ENCODE measurements around the gene SPTBN4.

Gene SPTBN4

GRCh38 chr19:40567750-40568494 lies 101.1 kb downstream of the SPTBN4 start:
- no peak for DNase-seq

- peak; percentile 92 for DNase-seq
These were observed 103.7 kb downstream of the SPTBN4 start for GRCh38 chr19:40570313-40571004.

- no peak for DNase-seq
These were observed 104.2 kb downstream of the SPTBN4 start for GRCh38 chr19:40571005-40571318.

GRCh38 chr19:40571831-40572495 lies 105.2 kb downstream of the SPTBN4 start:
- no peak for DNase-seq

GRCh38 chr19:40575326-40575725 lies 108.5 kb downstream of the SPTBN4 start:
- no peak for DNase-seq

- no peak for DNase-seq
These were observed 109.4 kb downstream of the SPTBN4 start for GRCh38 chr19:40576151-40576584.

GRCh38 chr19:40576585-40577451 lies 110.0 kb downstream of the SPTBN4 start, which contains the start of gene SHKBP1:
Gene SHKBP1, plus strand, starts transcription at chr19:40576873. Its CDS starts 27 bp downstream, at chr19:40576900.
- peak; percentile 81 for DNase-seq

GRCh38 chr19:40578442-40578908 lies 111.7 kb downstream of the SPTBN4 start:
- no peak for DNase-seq

GRCh38 chr19:40580619-40581018 lies 113.8 kb downstream of the SPTBN4 start:
- DNase-seq, result no peak

- no peak for DNase-seq
These were observed 114.7 kb downstream of the SPTBN4 start for GRCh38 chr19:40581531-40581930.

- no peak for DNase-seq
These were observed 115.7 kb downstream of the SPTBN4 start for GRCh38 chr19:40582467-40582866.

GRCh38 chr19:40583283-40583682 lies 116.5 kb downstream of the SPTBN4 start:
- no peak for DNase-seq

- DNase-seq, result no peak
These were observed 117.2 kb downstream of the SPTBN4 start for GRCh38 chr19:40584007-40584406.

GRCh38 chr19:40585241-40585981 lies 118.6 kb downstream of the SPTBN4 start:
- DNase-seq, result no peak

GRCh38 chr19:40585982-40586422 lies 119.2 kb downstream of the SPTBN4 start:
- no peak for DNase-seq

GRCh38 chr19:40586611-40587010 lies 119.8 kb downstream of the SPTBN4 start:
- DNase-seq, result no peak

GRCh38 chr19:40588110-40588854 lies 121.5 kb downstream of the SPTBN4 start:
- DNase-seq, result no peak

GRCh38 chr19:40588926-40589569 lies 122.2 kb downstream of the SPTBN4 start:
- DNase-seq, result no peak

- DNase-seq, result no peak
These were observed 123.0 kb downstream of the SPTBN4 start for GRCh38 chr19:40589591-40590429.
